ENCODE results near the gene IMPA2. TPM values are rescaled to one million over a fixed set of nuclear protein-coding genes. Genes with fewer than 3 reads are reported as not detected.
"Not testable (repeated sequence)": the region's sequence is repeated elsewhere in the genome, so short reads cannot be mapped to it uniquely, and the experiment has no call there.

IMPA2 gene
- polyA plus RNA-seq, 1 donor = 94.5 TPM

GRCh38 chr18:12048010-12048826 is 66.9 kb downstream of the IMPA2 start:
- no peak for DNase-seq

- DNase-seq = no peak
Observed at GRCh38 chr18:12048827-12049175, 67.5 kb downstream of the IMPA2 start.

GRCh38 chr18:12049978-12050811 is 68.9 kb downstream of the IMPA2 start:
- DNase-seq = no peak

GRCh38 chr18:12052866-12053265 is 71.6 kb downstream of the IMPA2 start:
- no peak for DNase-seq

DNA sequence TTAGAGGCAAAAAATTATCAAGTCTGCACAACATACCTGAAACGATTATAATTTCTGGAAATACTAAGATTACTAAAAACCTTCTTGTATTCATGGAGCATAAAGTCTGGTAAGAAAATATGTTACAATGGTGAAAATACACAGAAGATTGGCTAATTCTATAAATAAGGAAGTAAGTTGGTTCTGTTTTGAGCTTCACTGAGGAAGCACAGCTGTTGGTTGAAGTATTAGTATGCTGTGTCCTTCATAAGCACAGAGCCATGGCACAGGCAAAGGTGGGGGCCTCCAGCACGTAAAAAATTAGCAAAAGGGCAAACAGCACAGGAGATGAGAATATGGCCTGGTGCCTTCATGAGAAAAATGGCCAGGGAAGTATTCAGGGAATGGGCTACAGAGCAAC is 72.0 kb downstream of the IMPA2 start:
- no peak for DNase-seq

DNA sequence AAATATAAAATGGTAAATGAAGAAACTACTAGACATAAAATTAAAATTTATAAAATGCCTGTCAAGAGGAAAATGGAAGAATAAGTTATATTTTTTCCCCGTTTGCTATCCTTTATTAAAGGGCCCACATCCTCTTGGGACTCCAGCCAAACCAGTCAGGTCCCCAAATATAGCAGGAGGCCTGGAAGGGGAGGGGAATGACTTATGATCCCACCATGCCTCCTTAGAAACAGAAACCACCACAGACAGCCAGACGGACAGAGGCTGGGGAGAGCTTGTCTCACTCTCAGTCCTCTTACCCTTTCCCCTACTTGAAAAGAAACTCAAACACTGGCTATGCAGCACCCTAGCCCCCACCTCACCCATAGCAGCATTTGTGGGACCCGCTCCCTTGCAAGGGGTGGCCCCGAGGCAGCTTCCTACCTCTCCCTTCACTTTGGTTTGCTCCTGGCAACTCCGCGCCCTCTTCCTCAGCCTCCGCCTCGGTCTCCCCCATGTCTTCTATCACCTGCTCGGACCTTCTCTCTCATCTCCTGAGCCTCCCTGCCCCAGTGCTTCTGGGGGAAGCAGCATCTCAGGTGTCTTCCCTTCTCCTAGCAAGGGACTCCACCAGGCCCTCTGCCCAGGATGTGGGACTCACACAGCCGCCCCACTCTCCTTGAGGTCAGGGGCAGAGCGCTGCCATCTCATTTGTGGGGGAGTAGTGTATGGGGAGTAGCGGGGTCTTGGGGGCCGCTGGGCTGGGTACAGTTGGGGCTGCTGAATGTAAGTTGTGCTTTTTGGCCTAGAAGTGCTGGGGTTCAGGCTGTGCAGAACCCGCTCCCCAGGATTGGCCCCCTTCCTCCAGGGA is 75.0 kb downstream of the IMPA2 start:
- DNase-seq = no peak

DNA sequence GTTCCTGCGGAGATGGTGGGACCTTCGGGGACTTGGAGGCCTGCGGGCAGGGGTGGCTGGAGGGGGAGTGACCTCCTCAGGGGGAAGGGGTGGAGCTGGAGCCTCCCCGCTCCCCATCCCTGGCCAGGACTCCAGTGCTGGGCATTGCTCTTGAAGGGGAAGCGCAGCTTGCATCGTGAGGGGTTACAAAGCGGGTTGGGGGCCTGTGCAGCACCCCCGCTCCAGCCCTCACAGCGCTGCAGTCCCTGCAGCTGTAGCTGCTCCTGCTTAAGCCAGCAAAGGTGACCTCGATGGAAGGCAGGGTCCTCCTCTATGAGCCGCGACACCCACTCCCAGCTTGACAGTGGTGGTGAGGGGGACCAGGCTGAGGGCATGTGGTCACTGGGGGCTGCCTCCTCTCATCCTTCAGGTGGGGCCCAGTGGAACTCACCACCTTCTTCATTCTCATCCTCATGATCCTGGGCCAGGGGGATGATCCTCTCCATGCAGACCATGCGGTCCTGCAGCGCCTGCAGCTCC is 75.6 kb downstream of the IMPA2 start:
- DNase-seq = no peak

- DNase-seq = no peak
Observed at GRCh38 chr18:12057419-12058039, 76.2 kb downstream of the IMPA2 start.

DNA sequence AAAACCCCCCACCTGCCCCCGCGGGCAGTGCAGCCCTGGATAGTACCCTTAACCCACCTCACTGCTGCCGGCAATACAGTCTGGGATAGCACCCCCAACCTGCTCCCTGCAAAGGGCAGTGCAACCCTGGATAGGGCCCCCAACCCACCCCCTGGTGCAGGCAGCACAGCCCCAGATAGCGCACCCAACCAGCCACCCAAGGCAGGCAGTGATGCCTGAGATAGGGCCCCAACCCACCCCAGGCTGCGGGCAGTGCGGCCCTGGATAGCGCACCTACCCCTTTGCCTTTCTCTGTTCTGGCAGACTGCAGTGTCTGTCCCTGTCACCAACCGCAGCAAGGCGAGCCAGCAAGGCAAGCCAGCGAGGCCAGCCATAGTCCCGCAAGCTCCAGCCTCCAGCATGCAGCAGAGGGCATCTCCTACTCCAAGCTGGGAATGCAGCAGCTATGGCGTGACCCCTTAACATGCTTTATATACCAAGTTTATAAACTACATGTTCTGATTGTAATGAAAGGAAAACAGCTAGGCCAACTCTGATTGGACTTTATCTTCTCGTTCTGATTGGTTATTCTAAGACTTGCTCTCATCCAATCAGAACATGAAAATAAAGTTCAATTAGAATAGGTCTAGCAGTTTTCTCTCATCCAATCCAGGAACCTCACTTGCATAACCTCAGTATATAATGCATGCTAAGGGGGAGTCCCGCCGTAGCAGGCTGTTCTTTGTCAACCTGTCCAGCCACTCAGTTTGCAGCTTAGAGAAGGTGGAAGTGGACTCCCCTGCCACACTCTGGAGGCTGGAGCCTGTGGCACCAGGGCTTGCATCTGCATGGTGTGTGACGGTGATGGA is 78.3 kb downstream of the IMPA2 start:
- DNase-seq = no peak

GRCh38 chr18:12060182-12060870 is 79.0 kb downstream of the IMPA2 start:
- DNase-seq = no peak

GRCh38 chr18:12061685-12062084 is 80.4 kb downstream of the IMPA2 start:
- no peak for DNase-seq

DNA sequence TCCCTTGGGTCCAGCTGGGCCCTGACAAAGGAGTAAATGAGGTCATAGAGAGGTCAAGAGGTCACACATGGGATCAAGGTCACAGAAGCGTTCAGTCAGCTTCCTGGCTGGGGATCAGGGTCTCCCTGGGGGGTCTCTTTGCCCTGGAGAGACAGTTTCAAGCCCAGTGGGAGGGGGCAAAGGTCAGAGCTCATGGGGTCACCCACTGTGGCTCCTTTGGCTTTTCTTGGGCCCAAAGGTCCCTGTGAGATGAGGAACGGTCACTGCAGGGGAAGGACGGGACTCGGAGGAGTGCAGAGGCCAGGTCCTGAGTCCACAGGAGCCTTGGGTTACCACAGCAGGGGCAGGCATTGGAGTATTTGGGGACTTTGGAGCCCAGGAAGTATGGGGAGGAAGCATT is 81.7 kb downstream of the IMPA2 start:
- DNase-seq = no peak

GRCh38 chr18:12064086-12064763 is 82.9 kb downstream of the IMPA2 start:
- no peak for DNase-seq

DNA sequence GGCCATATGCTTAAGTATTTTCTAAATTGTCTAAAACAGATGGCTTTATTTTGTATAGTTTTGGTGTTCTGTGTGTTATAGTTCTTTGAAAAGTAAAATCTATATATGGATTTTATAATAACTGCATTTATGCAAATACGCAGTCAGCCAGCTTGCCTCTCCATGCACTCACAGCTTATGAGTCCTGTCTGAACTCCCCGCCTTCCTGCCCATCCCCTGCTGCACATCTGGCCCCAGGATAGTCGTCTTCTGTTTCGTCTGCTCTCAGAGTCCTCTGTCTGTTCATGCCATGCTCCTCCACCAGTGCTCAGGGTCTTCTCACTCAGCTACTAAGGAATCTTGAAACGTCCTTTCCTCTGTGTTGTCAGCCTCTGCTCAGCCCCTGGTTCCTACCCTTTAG is 84.1 kb downstream of the IMPA2 start:
- DNase-seq = no peak

DNA sequence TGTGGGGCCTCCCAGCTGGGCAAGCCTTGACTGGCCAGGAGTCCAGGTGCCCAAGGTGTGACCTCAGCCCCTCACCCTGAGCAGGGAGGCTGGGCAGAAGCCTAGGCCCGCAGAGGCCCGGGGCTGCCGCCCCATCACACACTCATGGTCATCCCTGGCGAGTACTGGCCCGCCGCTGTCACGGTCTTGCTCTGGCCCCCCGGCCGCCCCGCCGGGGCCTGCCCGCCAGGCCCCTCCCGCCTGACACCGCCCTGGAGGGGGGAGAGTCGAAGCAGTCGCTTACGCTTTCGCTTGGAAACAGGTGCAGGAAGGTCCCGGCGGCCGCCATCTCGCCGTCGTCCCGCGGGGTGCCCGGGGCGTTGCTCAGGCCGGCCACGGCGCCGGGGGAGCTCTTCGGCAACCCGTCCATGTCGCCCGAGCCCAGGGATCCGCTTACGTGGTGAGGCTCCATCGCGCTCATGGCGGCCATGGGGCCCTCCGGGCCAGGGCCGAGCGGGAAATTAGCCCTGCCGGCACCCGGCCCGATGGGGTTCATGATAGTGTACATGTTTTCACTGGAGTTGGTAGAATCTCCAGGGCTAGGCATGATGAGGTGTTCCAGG is 85.7 kb downstream of the IMPA2 start:
- no peak for DNase-seq

- no peak for DNase-seq
Observed at GRCh38 chr18:12067671-12068070, 86.4 kb downstream of the IMPA2 start.

DNA sequence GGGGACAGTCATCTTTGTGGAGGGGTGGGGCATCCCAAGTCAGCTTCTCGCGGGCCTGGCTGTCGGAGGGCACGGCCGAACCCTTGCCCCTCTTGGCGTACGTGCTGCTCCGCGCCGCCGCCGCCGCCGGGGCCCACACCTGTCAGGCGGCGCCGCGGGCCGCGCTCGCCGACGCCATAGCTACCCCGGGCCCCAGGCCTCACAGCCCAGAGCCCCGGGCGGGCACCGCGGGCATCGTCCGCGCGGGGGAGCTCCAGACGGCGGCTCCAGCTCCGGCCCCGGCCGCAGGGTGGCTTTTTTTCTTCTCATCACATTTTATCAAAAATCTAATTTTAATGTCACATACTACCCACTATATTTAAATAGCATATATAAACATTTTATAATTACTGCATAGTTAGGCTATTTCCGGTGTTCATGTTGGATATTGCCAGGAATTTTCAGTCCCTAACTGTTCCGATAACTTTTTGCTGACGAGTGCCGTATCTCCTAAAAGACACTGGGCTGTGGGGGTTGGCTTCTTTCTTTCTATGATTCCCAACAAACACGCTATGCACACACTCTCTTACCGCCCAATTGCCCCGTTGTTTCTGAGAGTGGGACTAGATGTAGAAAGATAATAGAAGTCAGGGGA is 87.1 kb downstream of the IMPA2 start:
- DNase-seq = not testable (repeated sequence)

DNA sequence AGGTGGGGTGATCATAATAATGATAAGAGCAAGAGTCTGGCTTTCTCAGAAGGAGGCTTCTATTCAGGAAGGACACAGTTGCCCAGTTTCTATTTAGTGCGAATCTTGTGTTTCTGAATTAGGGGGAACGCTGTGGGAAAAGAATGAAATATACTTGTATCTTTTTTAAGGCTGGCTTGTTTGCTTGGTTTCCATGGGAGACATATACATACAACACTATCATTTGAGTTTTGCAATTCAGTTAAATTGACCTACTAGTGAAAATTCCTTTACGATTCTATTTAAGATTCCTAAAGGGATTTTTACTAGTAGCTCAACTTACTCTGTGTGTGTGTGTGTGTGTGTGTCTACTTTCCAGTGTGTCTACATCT is 87.6 kb downstream of the IMPA2 start:
- no peak for DNase-seq

GRCh38 chr18:12071066-12071465 is 89.8 kb downstream of the IMPA2 start:
- DNase-seq = not testable (repeated sequence)

All from left kidney (tissue), 2 donors.